Esophagus squamous epithelium (tissue), 5 donors: ENCODE results near the gene FGD2. TPM values are rescaled to one million over a fixed set of nuclear protein-coding genes. Genes with fewer than 3 reads are reported as not detected.

Source experiments
- DNase-seq: peaks from one replicate; lab custom pipeline; 2025; lab: John Stamatoyannopoulos, UW
- H3K27ac ChIP-seq, 4 donors: fragments of 200-600 bp; sonication (generic); one replicate each; pipeline ENCODE4 v1.5.1; 2016 to 2019; ENCODE audit warnings: mild to moderate bottlenecking in 1 of 4
- H3K27me3 ChIP-seq, 4 donors: fragments of 200-600 bp; sonication (generic); 1 replicate in 3 of 4; 2 replicates in 1 of 4; pipeline versions ENCODE4 v1.5.1 to v1.6.0; 2017 to 2021; ENCODE audit warnings: antibody characterized with exemption in 1 of 4
- H3K36me3 ChIP-seq, 3 donors: fragments of 200-600 bp; sonication (generic); one replicate each; pipeline ENCODE4 v1.5.1; 2016 to 2019
- H3K4me1 ChIP-seq, 3 donors: fragments of 200-600 bp; sonication (generic); one replicate each; pipeline ENCODE4 v1.5.1; 2017 to 2019
- H3K4me3 ChIP-seq, 4 donors: fragments of 200-600 bp; sonication (generic); 1 replicate in 3 of 4; 2 replicates in 1 of 4; pipeline ENCODE4 v1.5.1; 2016 to 2019; ENCODE audit warnings: mild to moderate bottlenecking in 2 of 4, moderate library complexity in 1 of 4
- H3K9me3 ChIP-seq, 3 donors: fragments of 200-600 bp; sonication (generic); one replicate each; pipeline ENCODE4 v1.5.1; 2016 to 2019
- POLR2A ChIP-seq, 4 donors: fragments of 450-650 bp; IDR thresholded peaks; one replicate each; pipeline ENCODE4 v1.6.1; 2017; ENCODE audit warnings: antibody characterized with exemption in 4 of 4, mild to moderate bottlenecking in 4 of 4, moderate library complexity in 3 of 4
- WGBS, 2 donors: methylation state at CpG; one replicate each; pipeline ENCODE4 v1.1.5; 2018; 5-methylcytosine and 5-hydroxymethylcytosine counted together
- intact Hi-C: fragments of 100-400 bp; cut with DNase I; formaldehyde crosslinking; loops from one replicate; pipeline ENCODE4 v1.15.0; 2022
- total RNA-seq, 4 donors: library from RNA; depleted of rRNA; stranded (reverse); fragments of >200 nt; gene quantifications; one replicate each; pipeline ENCODE4 v1.1.0, GENCODE V29; 2016
- TF ChIP-seq, protein P1 (sequence below), 6 experiments: fragments of 450-650 bp in 4 of 6; fragments of 200-600 bp in 2 of 6; sonication (generic) in 2 of 6; IDR thresholded peaks; one replicate each; pipeline ENCODE4 v1.5.1; 2016 to 2019; ENCODE audit warnings: antibody characterized with exemption in 6 of 6, mild to moderate bottlenecking in 4 of 6, moderate library complexity in 4 of 6
- donor health status: DM: yes; HTN: yes; CAD: no.

Gene FGD2
- total RNA-seq, 4 donors from 2014 or later, result 2.6 to 13.4 (median 5.3) TPM

DNA sequence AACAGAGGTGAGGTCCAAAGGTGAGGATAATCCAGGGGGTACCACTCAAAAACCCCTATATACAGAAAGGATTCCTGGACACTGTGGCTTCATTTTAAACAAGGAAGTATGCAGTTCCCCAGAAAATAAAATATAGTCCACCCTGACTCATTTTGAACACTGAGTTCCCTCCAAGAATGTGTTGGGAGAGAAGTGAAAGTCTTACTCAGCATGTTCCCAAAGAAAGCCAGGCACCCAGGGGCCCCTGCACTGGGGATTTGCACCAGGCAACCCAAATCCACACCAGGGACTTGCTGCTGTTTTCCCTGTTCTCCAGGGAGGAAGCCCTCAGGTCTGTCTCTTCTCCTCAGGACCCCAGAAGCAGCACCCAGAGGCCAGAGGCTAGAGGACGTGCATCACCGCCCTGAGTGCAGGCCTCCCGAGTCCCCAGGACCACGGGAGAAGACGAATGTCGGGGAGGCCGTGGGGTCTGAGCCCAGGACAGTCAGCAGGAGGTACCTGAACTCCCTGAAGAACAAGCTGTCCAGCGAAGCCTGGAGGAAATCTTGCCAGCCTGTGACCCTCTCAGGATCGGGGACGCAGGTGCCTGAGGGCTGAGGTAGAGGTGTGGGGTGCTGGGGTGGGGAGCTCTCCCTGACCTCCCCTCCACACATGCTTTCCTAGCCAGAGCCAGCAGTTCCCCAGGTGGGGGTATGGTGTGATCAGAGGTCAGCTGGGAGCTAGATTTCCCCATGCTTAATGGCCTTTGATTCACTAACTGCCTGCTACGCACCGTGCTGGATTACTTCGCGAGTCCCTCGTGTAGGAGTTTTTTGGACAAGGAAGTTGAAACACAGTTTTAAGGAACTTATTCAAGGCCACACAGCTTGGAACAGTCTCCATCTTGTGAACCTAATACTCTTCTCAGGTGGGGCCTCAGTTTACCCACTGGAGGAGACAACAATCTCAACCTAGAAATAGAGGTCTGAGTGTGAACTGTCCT is 3.3 kb downstream of the FGD2 start:
- Histone ChIP-seq H3K36me3 (no peaks in the 10 kb centered on the region), H3K27me3 (no peaks in the 10 kb centered on the region), H3K27ac (peak overlapping the region in 2 of 4 donors; percentile 9 to 28), H3K4me1 (peaks cover 0 to 22% (median 8%) of the 10 kb centered on the region in 3 donors), H3K4me3 (peak overlapping the region in 2 of 4 donors; percentile 11 to 60), H3K9me3 (no peaks in the 10 kb centered on the region)
- intact Hi-C loops, result no loop called here
- DNase-seq, result no peak
- WGBS, 2 donors, result 82 to 89% methylated on average over 2 to 8 of the region's 15 CpGs
- TF ChIP-seq POLR2A (IDR thresholded peaks at IDR 0.05), result no peak
- TF ChIP-seq, protein P1, sequence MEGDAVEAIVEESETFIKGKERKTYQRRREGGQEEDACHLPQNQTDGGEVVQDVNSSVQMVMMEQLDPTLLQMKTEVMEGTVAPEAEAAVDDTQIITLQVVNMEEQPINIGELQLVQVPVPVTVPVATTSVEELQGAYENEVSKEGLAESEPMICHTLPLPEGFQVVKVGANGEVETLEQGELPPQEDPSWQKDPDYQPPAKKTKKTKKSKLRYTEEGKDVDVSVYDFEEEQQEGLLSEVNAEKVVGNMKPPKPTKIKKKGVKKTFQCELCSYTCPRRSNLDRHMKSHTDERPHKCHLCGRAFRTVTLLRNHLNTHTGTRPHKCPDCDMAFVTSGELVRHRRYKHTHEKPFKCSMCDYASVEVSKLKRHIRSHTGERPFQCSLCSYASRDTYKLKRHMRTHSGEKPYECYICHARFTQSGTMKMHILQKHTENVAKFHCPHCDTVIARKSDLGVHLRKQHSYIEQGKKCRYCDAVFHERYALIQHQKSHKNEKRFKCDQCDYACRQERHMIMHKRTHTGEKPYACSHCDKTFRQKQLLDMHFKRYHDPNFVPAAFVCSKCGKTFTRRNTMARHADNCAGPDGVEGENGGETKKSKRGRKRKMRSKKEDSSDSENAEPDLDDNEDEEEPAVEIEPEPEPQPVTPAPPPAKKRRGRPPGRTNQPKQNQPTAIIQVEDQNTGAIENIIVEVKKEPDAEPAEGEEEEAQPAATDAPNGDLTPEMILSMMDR (IDR thresholded peaks at IDR 0.05), result no peak

- Histone ChIP-seq H3K9me3 (no peaks in the 10 kb centered on the region), H3K4me3 (no peak overlapping the region), H3K27ac (no peak overlapping the region), H3K27me3 (no peaks in the 10 kb centered on the region), H3K36me3 (no peaks in the 10 kb centered on the region), H3K4me1 (peaks cover 0 to 20% (median 7%) of the 10 kb centered on the region in 3 donors)
- no peak for DNase-seq
- TF ChIP-seq POLR2A (IDR thresholded peaks at IDR 0.05), result no peak
- TF ChIP-seq, protein P1 (IDR thresholded peaks at IDR 0.05), result no peak
- WGBS, 2 donors, result 89% methylated on average over 3 to 8 of the region's 10 CpGs
- intact Hi-C loops, result loop anchor here (10.0 kb wide), 2 partner anchors 96 to 126 kb away; partner anchors contain the start of gene C6orf89
Observed at GRCh38 chr6:37010402-37010892, 5.0 kb downstream of the FGD2 start.

GRCh38 chr6:37011656-37012378 is 6.4 kb downstream of the FGD2 start:
- no peak overlapping the region for H3K27ac ChIP-seq
- 64 to 69% methylated on average over 3 to 6 of the region's 11 CpGs for WGBS, 2 donors

GRCh38 chr6:37013516-37014491 is 8.3 kb downstream of the FGD2 start:
- DNase-seq, result no peak
- WGBS, 2 donors, result 85 to 89% methylated on average over 3 to 8 of the region's 21 CpGs
- H3K27ac ChIP-seq, result no peak overlapping the region
- H3K9me3 ChIP-seq, result no peaks in the 10 kb centered on the region
- intact Hi-C loops, result loop anchor here (10.0 kb wide), 2 partner anchors 99 to 129 kb away; partner anchors contain the start of gene C6orf89
- no peak for TF ChIP-seq POLR2A (IDR thresholded peaks at IDR 0.05)
- TF ChIP-seq, protein P1 (IDR thresholded peaks at IDR 0.05), result no peak
- no peaks in the 10 kb centered on the region for H3K36me3 ChIP-seq
- H3K4me3 ChIP-seq, result no peak overlapping the region
- H3K27me3 ChIP-seq, result no peaks in the 10 kb centered on the region
- peaks cover 0 to 14% (median 5%) of the 10 kb centered on the region in 3 donors for H3K4me1 ChIP-seq

More at GRCh38 chr6:37011656-37012378, 6.4 kb downstream of the FGD2 start:
- Histone ChIP-seq H3K36me3 (no peaks in the 10 kb centered on the region), H3K9me3 (no peaks in the 10 kb centered on the region), H3K4me1 (peaks cover 0 to 6% (median under 1%) of the 10 kb centered on the region in 3 donors), H3K4me3 (no peak overlapping the region), H3K27me3 (no peaks in the 10 kb centered on the region)
- TF ChIP-seq, protein P1 (IDR thresholded peaks at IDR 0.05), result no peak
- no peak for TF ChIP-seq POLR2A (IDR thresholded peaks at IDR 0.05)
- no peak for DNase-seq
- intact Hi-C loops, result loop anchor here (10.0 kb wide), 2 partner anchors 97 to 127 kb away; partner anchors contain the start of gene C6orf89
